Osteoblast (primary cell): ENCODE data around the gene SHISA6. TPM values are rescaled to one million over a fixed set of nuclear protein-coding genes. Genes with fewer than 3 reads are reported as not detected.

Experiments used
- DNase-seq: peaks from one replicate; pipeline ENCODE4 v3.0.0; 2011; ENCODE audit warnings: low spot score, mixed read lengths; ENCODE audit not compliant: insufficient read length; ENCODE audit errors: missing footprints
- H2AFZ ChIP-seq: 2 replicates; pipeline ENCODE4 v1.6.0; 2011; ENCODE audit warnings: mild to moderate bottlenecking, low read length
- H3K27ac ChIP-seq: 2 replicates; pipeline ENCODE4 v1.5.1; 2011; ENCODE audit warnings: mild to moderate bottlenecking, low read depth, low read length, moderate library complexity
- H3K27me3 ChIP-seq: 2 replicates; pipeline ENCODE4 v1.6.0; 2012; ENCODE audit warnings: mild to moderate bottlenecking, control low read depth, inconsistent platforms, low read length, moderate library complexity; ENCODE audit not compliant: insufficient read depth
- H3K36me3 ChIP-seq: 2 replicates; pipeline ENCODE4 v1.5.1; 2011; ENCODE audit warnings: mild to moderate bottlenecking, low read length, control low read depth, moderate library complexity; ENCODE audit not compliant: insufficient read depth
- H3K4me1 ChIP-seq: 2 replicates; pipeline ENCODE4 v1.5.1; 2011; ENCODE audit warnings: mild to moderate bottlenecking, low read length, control low read depth, moderate library complexity; ENCODE audit not compliant: insufficient read depth
- H3K4me2 ChIP-seq: 2 replicates; pipeline ENCODE4 v1.6.0; 2011; ENCODE audit warnings: mild to moderate bottlenecking, low read length; ENCODE audit not compliant: insufficient read depth
- H3K4me3 ChIP-seq: fragments of 200-600 bp; sonication (generic); 3 replicates; pipeline ENCODE4 v1.5.1; 2012; ENCODE audit warnings: mild to moderate bottlenecking, low read length, inconsistent platforms; ENCODE audit not compliant: insufficient read depth
- H3K79me2 ChIP-seq: 2 replicates; pipeline ENCODE4 v1.6.0; 2012; ENCODE audit warnings: mild to moderate bottlenecking, low read length, control low read depth, inconsistent platforms; ENCODE audit not compliant: insufficient read depth
- H3K9me3 ChIP-seq: 2 replicates; pipeline ENCODE4 v1.5.1; 2011; ENCODE audit warnings: low read depth, low read length, control low read depth
- H4K20me1 ChIP-seq: 2 replicates; pipeline ENCODE4 v1.6.0; 2012; ENCODE audit warnings: mild to moderate bottlenecking, low read length, control low read depth; ENCODE audit not compliant: insufficient read depth
- total RNA-seq: library from RNA; depleted of rRNA; stranded (reverse); fragments of >200 nt; gene quantifications from 2 replicates; pipeline ENCODE4 v1.2.3, GENCODE V29; 2012
- TF ChIP-seq, protein P1 (sequence below): IDR thresholded peaks from 2 replicates; pipeline ENCODE4 v1.5.1; 2011; ENCODE audit warnings: mild to moderate bottlenecking, low read depth, low read length, moderate library complexity; ENCODE audit errors: extremely low read depth

Gene SHISA6
- total RNA-seq, 1 donor = not detected

- Histone ChIP-seq H3K4me1 (no peaks in the 10 kb centered on the region), H3K36me3 (no peaks in the 10 kb centered on the region), H3K27me3 (no peaks in the 10 kb centered on the region), H4K20me1 (no peaks in the 10 kb centered on the region), H3K9me3 (peaks cover 2% of the 10 kb centered on the region), H3K27ac (no peak overlapping the region), H3K79me2 (no peaks in the 10 kb centered on the region), H2AFZ (no peak overlapping the region), H3K4me2 (no peak overlapping the region), H3K4me3 (no peak overlapping the region)
- no peak for DNase-seq
- TF ChIP-seq, protein P1, sequence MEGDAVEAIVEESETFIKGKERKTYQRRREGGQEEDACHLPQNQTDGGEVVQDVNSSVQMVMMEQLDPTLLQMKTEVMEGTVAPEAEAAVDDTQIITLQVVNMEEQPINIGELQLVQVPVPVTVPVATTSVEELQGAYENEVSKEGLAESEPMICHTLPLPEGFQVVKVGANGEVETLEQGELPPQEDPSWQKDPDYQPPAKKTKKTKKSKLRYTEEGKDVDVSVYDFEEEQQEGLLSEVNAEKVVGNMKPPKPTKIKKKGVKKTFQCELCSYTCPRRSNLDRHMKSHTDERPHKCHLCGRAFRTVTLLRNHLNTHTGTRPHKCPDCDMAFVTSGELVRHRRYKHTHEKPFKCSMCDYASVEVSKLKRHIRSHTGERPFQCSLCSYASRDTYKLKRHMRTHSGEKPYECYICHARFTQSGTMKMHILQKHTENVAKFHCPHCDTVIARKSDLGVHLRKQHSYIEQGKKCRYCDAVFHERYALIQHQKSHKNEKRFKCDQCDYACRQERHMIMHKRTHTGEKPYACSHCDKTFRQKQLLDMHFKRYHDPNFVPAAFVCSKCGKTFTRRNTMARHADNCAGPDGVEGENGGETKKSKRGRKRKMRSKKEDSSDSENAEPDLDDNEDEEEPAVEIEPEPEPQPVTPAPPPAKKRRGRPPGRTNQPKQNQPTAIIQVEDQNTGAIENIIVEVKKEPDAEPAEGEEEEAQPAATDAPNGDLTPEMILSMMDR = no peak
Measured at GRCh38 chr17:11342138-11342537, 101.1 kb downstream of the SHISA6 start.

DNA sequence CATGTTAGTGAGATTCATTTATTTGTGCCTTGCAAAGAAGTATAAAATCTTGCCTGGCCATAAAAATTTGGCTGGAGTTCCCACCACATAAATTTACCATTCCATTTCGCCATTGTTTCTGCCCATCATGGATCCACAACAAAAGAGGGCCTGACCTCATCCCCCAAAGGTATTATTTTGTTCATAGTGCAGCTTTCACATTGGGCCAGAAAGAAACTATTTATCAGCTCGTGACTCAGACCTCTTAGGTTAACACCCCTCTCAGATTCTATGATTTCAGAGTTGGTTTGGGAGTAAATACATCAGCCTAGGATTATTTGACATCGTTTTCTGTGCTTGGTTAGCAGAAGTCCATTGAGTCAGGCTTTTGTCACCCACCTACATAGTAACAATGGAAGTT is 108.1 kb downstream of the SHISA6 start:
- no peaks in the 10 kb centered on the region for H3K4me1 ChIP-seq
- H2AFZ ChIP-seq = no peak overlapping the region
- TF ChIP-seq, protein P1 = no peak
- H3K27ac ChIP-seq = no peak overlapping the region
- no peaks in the 10 kb centered on the region for H3K27me3 ChIP-seq
- no peak overlapping the region for H3K4me3 ChIP-seq
- H3K9me3 ChIP-seq = no peaks in the 10 kb centered on the region
- no peaks in the 10 kb centered on the region for H3K36me3 ChIP-seq
- no peaks in the 10 kb centered on the region for H4K20me1 ChIP-seq
- H3K79me2 ChIP-seq = no peaks in the 10 kb centered on the region
- no peak for DNase-seq
- no peak overlapping the region for H3K4me2 ChIP-seq

DNA sequence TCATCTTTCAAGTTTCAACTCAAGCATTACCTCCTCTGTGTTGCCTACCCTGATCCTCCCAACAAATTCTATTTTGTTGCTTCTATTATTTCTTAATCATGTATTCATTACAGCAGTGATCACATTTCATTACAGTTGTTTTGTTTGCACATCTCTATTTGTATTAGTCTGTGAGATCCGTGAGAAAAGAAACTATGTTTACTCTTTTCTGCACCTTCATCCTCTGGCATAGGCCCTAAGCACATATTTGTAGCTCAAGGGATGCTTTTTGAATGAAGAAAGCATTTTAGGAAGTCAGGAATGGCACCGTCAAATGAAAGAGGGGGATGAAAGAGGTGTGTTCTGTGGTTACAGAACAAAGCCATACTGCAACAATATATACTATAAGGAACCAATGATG is 110.5 kb downstream of the SHISA6 start:
- Histone ChIP-seq H3K36me3 (no peaks in the 10 kb centered on the region), H3K9me3 (no peaks in the 10 kb centered on the region), H3K79me2 (no peaks in the 10 kb centered on the region), H3K27ac (no peak overlapping the region), H3K4me3 (no peak overlapping the region), H3K27me3 (no peaks in the 10 kb centered on the region), H4K20me1 (no peaks in the 10 kb centered on the region), H3K4me1 (no peaks in the 10 kb centered on the region), H2AFZ (no peak overlapping the region), H3K4me2 (no peak overlapping the region)
- TF ChIP-seq, protein P1 = no peak
- no peak for DNase-seq

DNA sequence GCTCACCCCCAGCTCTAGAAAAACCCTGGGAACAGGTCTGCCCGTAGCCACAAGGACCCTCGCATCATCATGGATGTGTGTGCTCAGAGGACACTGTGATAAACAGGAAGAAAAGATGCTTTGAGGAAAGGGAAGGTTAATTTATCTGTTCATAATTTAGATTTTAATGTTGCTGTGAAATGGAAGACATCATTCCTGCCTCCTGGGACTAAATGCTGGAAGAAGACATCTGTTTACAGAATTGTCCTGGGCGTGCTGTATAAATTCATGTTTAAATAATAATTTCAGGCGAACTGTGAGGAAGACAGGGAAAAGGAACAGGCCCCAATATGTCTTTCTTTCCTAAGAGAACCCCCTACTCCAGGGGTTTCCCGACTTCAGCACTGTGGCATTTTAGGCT is 112.6 kb downstream of the SHISA6 start:
- Histone ChIP-seq H2AFZ (no peak overlapping the region), H4K20me1 (no peaks in the 10 kb centered on the region), H3K4me3 (no peak overlapping the region), H3K79me2 (no peaks in the 10 kb centered on the region), H3K27me3 (no peaks in the 10 kb centered on the region), H3K27ac (no peak overlapping the region), H3K36me3 (no peaks in the 10 kb centered on the region), H3K4me2 (no peak overlapping the region), H3K4me1 (no peaks in the 10 kb centered on the region), H3K9me3 (no peaks in the 10 kb centered on the region)
- no peak for DNase-seq
- TF ChIP-seq, protein P1 = no peak
